NOMO-1 (cell line): ENCODE data around the gene GSTO2.

Experiments
- DNase-seq, 2 experiments: peaks; one replicate each; lab custom pipeline; 2025; ENCODE audit not compliant: unreplicated experiment in 2 of 2; lab: John Stamatoyannopoulos, UW

GSTO2 gene

GRCh38 chr10:104253606-104254410 lies 15.2 kb upstream of the GSTO2 start:
- DNase-seq: no peak

DNA sequence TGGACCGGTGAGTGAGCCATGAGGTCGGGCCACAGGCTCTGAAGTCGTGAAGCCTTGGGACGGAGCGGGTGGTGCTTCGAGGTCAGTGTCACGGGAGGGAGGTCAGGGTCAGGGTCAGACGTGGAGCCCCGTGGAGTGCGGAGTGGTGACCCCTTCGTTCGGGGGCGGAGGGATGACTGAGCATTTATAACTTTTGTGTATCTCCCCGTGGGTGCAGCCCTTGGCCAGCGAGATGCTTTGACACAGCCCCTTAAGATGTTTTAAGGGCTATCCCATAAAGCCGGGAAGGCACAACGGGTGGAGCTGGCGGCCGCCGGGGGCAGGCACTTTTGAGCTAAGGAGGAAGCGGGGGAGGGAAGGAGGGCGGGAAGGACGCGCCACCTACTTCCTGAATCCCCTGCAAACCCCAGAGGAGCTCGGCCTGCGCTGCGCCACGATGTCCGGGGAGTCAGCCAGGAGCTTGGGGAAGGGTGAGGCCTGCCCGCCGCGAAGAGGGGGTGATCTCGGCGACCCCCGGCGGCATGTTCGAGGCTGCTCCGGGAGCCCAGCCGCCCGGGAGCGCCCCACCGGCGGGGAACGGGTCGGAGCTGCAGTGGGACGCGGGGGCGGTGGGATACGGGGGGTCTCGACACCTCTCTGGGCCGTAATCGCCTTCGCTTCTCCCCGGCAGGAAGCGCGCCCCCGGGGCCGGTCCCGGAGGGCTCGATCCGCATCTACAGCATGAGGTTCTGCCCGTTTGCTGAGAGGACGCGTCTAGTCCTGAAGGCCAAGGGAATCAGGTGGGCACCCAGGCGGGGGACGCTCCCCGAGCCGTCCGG lies 14.3 kb upstream of the GSTO2 start, which contains the start of gene GSTO1:
Gene GSTO1 (plus strand): TSS at position 400 of the 818 bp plus-strand sequence. CDS start 37 bp downstream, at position 437.
- DNase-seq: peak; percentile 55 to 76

DNA sequence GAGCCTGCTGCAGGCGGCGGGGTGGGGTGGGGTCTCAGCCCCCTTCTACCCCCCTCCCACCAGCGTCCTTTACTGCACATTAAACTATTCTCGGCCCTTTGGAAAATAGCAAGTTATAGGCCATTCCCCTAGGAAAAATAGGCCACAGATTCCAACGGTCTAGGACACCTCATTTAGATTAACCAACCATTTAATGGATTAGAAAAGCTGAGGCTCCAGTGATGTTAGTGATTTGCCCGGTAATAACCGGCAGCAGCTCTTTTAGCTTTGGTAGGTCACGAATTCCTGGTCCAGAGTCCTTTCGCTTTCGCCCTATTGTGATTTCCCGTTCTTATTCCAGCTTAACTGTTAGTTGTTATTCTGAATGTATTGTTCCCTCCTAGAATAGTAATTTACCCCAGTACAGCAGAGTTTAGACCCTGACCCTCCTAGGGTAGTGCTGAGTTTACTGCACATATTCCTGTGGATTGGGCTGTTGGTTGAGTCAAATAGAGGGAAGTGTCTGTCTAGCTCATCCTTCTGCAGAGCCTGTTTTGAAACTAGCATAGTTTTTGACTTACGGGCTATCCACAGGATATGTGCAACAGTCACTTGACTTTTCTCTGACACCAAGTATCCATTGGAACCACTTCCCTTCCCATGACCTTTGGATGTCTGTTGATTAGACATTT lies 13.5 kb upstream of the GSTO2 start:
- DNase-seq: peak; percentile 27 to 56

GRCh38 chr10:104256335-104256961 lies 12.5 kb upstream of the GSTO2 start:
- no peak for DNase-seq

DNA sequence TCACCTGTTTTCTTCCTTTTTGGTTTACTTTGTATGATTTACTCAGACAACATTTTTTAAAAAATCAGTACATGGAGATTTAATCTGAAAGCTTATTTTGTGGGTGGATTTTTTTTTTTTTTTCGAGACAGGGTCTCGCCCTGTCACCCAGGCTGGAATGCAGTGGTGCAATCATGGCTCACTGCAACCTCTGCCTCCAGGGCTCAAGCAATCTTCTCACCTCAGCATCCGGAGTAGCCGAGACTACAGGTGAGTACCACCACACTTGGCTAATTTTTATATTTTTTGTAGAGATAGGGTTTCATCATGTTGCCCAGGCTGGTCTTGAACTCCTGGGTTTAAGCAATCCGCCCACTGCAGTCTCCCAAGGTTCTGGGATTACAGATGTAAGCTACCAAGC lies 11.7 kb upstream of the GSTO2 start:
- DNase-seq: no peak

DNA sequence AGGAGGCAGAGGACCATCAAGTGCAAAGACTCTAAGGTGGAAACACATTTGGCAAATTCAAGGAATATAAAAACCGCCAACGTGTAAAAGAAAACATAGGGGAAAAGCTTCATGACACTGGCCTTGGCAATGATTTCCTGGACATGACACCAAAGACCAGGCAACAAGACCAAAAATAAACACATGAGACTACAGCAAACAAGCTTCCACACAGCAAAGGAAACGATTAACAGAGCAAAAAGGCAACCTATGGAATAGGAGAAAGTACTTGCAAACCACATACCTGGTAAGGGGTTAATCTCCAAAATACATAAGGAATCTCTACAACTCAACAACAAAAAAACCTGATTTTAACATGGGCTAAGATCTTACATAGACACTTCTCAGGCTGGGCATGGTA lies 10.8 kb upstream of the GSTO2 start:
- no peak for DNase-seq

DNA sequence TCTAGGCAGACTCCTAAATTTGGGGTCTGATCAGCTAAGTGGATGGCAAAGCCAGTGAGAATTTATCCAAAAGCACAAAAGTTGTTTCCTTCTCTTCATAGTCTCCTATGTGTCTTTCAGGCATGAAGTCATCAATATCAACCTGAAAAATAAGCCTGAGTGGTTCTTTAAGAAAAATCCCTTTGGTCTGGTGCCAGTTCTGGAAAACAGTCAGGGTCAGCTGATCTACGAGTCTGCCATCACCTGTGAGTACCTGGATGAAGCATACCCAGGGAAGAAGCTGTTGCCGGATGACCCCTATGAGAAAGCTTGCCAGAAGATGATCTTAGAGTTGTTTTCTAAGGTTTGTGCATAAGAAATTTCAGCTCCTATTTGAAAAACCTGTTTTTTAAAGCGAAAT lies 9.5 kb upstream of the GSTO2 start:
- DNase-seq: no peak

DNA sequence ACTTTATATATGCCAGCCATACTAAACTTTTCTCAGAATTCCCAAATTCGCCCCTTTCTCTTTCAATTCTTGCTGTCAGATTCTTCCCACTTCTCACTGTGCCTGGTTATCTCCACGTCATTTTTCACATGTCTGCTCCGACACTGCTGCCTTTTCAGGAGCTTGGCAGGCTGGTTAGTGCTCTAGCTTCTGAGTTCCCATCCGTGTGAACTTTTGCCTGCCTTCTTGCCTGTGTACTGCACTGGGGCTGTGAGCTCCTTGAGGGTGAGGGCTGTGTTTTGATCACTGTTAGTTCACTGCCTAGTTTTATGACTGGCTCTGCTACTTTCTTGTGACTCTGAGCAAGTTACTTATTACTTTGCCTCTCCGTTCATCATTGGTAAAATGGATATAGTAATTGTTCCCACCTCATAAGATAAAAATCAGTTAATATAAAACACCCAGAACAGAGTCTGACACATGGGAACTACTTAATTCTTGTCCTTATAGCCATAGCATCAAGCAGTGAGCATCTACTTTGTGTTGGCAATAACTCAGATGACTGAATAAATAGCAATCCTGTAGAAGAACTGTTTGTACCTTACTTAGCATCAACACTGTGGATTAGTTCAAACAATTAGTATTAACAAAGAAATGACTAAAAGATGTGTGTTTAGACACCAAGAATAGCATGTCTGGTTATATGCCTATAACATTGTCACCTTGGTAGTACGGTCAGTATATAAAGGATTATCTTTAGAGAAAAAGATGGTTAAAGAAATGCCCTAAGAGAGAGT lies 8.8 kb upstream of the GSTO2 start:
- no peak for DNase-seq

- peak in 1 of 2 experiments; percentile 26 for DNase-seq
Measured at GRCh38 chr10:104260775-104261115, 8.2 kb upstream of the GSTO2 start.

- DNase-seq: no peak
Measured at GRCh38 chr10:104262055-104262454, 6.9 kb upstream of the GSTO2 start.

DNA sequence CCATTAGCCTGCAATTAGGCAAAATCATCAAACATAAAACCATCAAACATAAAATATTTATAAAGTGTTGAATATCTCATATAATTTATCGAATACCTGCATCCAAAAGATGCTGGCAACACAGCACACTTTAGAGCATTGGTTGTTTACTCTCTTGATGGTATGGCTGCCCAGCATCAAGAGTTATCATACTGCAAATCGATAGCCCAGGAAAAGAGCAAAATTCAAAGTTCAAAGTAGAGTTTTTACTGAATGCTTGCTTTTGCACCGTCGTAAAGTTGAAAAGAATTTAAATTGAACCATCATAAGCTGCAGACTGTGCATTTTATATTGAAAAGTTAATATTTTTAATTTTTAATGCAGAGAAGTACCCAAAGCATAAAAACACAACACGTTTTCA lies 4.2 kb upstream of the GSTO2 start:
- DNase-seq: no peak

GRCh38 chr10:104267721-104268404 lies 1.1 kb upstream of the GSTO2 start:
- DNase-seq: no peak

GRCh38 chr10:104268405-104268712 lies 625 bp upstream of the GSTO2 start:
- no peak for DNase-seq

- no peak for DNase-seq
Measured at GRCh38 chr10:104273286-104273685, 4.3 kb downstream of the GSTO2 start.

GRCh38 chr10:104273899-104274575 lies 5.1 kb downstream of the GSTO2 start:
- no peak for DNase-seq

- DNase-seq: peak in 1 of 2 experiments; percentile 13
Measured at GRCh38 chr10:104274762-104275721, 6.1 kb downstream of the GSTO2 start.

DNA sequence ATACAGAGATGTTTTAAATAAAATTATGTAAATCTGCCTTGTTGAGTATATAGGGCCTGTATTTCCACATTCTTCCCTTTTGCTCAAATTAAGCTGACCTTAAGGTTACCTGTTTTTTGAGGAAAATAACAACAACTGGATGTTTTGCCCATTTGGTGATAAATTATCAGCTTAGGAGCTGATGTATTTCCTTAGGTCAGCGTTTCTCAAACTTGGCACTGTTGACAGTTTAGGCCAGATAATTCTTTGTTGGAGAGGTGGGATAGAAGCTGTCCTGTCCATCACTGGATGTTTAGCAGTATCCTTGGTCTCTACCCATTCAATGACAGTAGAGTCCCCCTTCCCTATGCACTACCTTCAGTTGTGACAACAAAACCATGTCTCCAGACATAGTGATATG lies 7.2 kb downstream of the GSTO2 start:
- no peak for DNase-seq

DNA sequence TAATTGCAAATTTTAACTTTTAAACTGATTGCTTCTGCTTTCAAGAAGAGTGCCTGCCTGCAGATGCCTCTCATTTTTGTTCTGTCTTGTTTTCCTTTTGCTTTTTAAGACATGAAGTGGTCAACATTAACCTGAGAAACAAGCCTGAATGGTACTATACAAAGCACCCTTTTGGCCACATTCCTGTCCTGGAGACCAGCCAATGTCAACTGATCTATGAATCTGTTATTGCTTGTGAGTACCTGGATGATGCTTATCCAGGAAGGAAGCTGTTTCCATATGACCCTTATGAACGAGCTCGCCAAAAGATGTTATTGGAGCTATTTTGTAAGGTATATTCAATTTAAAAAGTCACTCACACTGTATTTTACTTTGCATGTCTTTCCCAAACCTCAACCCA lies 8.8 kb downstream of the GSTO2 start:
- DNase-seq: no peak
